ENCODE data around the gene ADPRH. TPM values are rescaled to one million over a fixed set of nuclear protein-coding genes. Genes with fewer than 3 reads are reported as not detected.

The ADPRH gene
- total RNA-seq, 4 donors from 2014 or later, result 9.5 to 17.7 (median 13.0) TPM

- TF ChIP-seq, protein P1, sequence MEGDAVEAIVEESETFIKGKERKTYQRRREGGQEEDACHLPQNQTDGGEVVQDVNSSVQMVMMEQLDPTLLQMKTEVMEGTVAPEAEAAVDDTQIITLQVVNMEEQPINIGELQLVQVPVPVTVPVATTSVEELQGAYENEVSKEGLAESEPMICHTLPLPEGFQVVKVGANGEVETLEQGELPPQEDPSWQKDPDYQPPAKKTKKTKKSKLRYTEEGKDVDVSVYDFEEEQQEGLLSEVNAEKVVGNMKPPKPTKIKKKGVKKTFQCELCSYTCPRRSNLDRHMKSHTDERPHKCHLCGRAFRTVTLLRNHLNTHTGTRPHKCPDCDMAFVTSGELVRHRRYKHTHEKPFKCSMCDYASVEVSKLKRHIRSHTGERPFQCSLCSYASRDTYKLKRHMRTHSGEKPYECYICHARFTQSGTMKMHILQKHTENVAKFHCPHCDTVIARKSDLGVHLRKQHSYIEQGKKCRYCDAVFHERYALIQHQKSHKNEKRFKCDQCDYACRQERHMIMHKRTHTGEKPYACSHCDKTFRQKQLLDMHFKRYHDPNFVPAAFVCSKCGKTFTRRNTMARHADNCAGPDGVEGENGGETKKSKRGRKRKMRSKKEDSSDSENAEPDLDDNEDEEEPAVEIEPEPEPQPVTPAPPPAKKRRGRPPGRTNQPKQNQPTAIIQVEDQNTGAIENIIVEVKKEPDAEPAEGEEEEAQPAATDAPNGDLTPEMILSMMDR (IDR thresholded peaks at IDR 0.05; ENCODE audit: low read depth), result no peak
These were observed 922 bp downstream of the ADPRH start for GRCh38 chr3:119580067-119580760.

- TF ChIP-seq, protein P1 (IDR thresholded peaks at IDR 0.05; ENCODE audit: low read depth), result no peak
These were observed 2.9 kb downstream of the ADPRH start for GRCh38 chr3:119582178-119582577.

DNA sequence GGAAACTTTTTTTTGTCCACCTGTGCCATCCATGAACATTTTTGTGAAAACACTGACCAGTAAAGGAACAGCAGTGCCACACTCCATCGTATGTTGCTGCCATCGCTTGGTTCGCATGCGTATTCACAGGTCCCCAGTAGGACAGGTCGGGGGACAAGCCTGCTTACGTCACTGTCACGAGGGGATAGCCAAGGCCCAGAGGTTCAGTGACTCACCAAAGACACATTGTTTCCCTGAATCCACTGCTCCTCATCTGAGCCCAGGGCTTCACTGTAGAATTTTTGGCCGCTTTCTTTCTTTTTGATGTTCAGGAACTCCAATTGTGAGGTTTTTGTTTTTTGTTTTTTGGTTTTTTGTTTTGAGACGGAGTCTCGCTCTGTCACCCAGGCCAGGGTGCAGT is 5.9 kb downstream of the ADPRH start:
- TF ChIP-seq, protein P1 (IDR thresholded peaks at IDR 0.05; ENCODE audit: low read depth), result no peak

DNA sequence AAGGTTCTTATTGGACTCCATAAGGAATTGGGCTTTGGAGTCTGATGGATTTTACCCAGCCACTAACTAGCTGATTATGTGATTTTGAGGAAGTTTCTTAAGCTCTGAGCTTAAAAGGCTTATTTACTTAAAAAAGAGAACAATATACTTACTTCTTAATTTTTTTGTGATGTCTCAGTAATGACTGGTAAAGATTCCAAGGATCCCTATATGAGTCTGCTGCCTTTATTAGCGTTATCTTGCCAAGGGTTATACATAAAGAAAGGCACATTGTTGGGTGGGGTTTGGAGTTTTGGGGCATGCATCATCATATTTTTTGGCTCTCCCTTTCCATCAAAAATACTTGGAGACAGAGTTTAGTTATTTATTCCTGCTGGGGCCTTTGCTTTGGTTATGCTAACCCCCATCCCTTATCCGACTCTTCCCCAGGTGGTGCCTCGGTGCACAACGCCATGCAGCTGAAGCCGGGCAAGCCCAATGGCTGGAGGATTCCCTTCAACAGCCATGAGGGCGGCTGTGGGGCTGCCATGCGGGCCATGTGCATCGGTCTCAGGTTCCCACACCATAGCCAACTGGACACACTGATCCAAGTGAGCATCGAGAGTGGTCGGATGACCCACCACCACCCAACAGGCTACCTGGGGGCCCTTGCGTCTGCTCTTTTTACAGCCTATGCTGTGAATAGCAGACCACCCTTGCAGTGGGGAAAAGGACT is 6.7 kb downstream of the ADPRH start:
- TF ChIP-seq, protein P1 (IDR thresholded peaks at IDR 0.05; ENCODE audit: low read depth), result no peak

GRCh38 chr3:119586733-119587172 is 7.5 kb downstream of the ADPRH start:
- TF ChIP-seq, protein P1 (IDR thresholded peaks at IDR 0.05; ENCODE audit: low read depth), result no peak

GRCh38 chr3:119588112-119588511 is 8.8 kb downstream of the ADPRH start:
- TF ChIP-seq, protein P1 (IDR thresholded peaks at IDR 0.05; ENCODE audit: low read depth), result no peak

- TF ChIP-seq, protein P1 (IDR thresholded peaks at IDR 0.05; ENCODE audit: low read depth), result no peak
These were observed 9.9 kb downstream of the ADPRH start for GRCh38 chr3:119589102-119589773.

Measured in subcutaneous adipose tissue (tissue), 4 donors.